HG02973 (cell line): ENCODE data around the gene LDLR.
"Not testable (repeated sequence)": the region's sequence is repeated elsewhere in the genome, so short reads cannot be mapped to it uniquely, and the experiment has no call there.

ENCODE experiments used
- ATAC-seq: cut with Tn5 transposase; IDR thresholded peaks from one replicate; pipeline ENCODE4 v1.9.1; 2021; ENCODE audit warnings: moderate library complexity; ENCODE audit not compliant: unreplicated experiment

LDLR gene

DNA sequence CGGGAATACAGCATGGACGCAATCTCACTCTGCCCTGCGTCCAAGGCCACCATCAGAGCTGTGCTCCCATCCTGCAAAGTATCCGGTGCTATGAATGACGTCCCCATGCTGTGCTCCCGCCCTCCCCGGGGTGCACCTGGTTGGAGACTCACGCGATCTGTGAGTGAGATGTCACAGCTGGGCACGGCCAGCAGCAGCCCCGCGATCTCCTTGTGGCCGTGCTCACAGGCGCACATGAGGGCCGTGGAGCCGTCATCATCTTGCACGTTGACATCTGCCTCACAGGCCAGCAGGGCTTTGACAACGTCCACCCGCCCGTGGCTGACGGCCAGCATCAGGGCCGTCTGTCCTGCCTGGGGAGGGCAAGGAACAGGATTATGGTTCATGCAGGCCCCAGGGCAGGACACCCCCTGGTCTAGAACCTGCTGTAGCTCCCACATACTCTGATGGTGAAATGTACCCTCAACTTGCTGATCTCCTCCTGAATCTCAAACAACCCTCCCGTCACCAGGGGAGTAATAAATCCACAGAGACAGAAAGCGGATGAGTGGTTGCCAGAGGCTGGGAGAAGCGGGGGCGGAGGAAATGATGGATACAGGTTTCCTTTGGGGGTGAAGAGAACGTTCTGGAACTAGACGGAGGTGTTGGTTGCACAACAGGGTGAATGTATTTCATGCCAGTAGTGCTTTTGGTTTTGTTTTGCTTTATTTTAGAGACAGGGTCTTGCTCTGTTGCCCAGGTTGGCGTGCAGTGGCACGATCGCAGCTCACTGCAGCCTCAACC is 80.8 kb downstream of the LDLR start:
- no peak for ATAC-seq

DNA sequence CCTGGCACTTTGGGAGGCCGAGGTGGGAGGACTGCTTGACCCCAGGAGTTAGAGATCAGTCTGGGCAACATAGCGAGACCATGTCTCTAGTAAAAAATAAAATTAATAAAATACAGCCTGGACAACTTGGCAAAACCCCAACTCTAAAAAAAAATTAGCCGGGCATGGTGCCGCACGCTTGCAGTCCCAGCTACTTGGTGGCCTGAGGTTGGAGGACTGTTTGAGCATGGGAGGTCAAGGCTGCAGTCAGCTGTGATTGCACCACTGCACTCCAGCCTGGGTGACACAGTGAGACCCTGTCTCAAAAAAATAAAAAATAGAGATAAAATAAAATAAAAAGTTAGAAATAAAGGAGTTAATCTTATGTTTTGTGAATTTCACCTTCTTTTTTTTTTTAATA is 81.9 kb downstream of the LDLR start:
- no peak for ATAC-seq

DNA sequence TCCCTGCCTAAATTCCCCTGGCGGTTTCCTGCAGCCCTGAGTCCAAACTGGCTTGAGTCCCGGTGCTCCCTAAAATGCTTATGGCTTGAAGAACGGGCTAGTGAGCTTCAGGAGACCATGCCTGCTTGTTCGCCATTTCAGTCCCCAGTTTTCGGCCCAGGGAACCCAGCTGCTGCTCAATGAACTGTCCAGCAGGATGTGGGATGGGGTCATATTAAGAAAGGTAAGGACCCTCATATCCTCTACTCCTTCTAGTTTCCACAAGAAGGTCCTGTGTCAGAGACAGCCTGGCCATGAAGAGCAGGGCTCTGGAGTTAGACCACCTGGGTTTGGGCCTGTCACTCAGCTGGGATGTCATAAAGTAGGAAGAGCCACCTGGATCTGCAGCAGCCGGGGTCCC is 83.3 kb downstream of the LDLR start:
- ATAC-seq, result no peak

DNA sequence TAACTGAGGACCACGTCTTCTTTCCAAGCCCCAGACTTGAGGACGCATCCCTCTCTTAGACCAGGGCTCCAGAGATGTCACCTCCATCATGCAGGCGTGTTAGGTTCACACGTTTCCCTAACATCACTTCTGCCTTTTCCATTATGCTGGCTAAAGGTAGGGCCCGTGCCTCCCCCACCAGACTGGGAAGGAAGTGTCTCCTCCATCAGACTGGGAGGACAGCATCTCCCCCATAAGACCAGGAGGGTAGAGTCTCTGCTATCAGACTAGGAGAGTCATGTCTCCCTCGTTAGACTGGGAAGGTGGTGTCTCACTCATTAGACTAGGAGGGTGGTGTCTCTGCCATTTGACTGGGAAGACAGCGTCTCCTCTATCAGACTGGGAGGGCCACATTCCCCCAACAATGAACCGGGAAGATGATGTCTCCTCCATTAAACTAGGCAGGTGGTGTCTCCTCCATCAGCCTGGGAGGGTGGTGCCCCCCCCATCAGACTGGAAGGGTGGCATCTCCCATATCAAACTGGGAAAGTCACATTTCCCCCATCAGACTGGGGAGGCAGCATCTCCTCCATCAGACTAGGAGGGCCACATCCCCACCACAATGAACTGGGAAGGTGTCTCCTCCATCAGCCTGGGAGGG is 84.4 kb downstream of the LDLR start:
- no peak for ATAC-seq

DNA sequence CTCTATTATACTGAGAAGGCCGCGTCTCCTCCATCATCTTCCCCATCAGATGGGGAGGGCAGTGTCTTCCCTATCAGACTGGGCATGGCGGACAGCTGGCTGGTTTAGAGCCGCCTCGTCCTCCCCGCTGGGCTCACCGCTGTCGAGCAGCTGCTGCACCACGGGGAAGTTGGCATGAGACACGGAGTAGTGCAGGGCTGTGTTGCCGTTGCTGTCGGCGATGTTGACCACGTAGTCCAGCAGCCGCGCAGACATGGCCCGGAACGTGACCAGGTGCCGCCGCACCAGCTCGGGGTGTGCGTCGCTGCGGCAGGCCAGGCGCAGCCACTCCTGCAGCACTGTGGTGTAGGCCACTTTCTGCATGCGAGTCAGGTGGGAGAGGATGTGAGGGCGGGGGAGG is 85.1 kb downstream of the LDLR start:
- no peak for ATAC-seq

DNA sequence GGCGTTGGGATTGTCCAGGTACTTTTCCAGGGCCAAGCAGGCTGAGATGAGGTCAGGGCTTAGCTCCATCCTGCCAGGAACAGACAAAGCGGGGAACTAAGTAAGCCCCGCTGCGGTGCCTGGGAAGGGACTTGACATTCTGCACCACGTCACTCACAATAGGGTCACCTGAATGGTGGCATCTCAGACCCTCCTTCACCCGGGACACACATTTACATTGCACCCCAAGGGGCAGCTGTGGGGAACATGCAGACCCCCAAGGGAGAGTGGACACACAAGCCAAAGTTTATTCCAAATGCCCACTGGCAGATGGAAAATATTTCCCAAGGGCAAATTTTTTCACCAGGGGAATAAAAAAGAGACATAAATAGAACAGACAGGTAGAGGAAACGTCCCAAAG is 86.7 kb downstream of the LDLR start:
- ATAC-seq, result no peak

DNA sequence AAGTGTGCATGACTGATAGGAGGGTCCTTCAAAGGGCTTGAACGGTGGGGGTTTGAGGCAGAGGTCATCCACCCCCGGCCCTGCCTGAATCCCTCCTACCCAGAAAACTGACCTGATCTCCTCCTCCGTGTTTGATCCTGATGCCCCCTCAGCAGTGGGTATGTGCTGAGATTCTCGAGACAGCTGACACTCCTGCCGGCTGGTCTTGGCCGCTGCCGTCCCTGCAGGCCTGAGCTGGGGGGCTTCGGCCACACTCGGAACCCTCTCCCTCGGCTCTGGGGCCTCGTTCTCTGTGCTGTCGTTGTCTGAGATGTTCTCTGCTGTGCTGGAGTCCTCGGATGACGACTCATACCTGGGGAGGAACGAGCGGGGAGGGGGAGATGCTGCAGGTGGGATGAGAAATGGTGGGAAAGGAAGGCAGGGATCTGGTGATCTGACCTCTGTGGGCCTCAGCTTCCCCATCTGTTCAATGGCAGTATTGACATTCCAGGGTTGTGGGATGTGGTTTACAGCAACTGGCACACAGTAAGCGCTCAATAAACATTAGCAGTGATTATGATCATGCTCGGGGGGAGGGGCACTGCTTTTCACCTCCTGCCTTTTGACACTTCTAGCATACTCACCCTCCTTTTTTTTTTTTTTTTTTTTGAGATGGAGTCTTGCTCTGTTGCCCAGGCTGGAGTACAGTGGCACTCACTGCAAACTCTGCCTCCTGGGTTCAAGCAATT is 87.4 kb downstream of the LDLR start:
- ATAC-seq, result no peak

DNA sequence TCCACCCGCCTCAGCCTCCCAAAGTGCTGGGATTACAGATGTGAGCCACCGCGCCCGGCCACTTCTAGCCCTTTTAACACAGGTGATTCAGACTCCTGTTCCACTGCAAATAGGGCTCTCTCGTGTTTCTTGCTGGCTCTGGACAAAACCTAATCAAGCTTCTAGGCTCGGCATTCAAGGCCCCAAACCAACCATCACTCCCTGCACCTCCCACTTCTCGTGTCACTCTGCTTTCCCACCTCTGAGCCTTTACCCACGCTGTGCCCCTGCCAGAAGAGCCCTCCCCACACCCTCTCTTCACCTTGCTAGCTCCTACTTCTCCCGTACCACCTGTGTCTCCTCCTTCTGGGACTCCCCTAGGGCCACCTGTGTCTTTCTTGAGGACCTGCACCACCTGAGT is 88.3 kb downstream of the LDLR start:
- no peak for ATAC-seq

DNA sequence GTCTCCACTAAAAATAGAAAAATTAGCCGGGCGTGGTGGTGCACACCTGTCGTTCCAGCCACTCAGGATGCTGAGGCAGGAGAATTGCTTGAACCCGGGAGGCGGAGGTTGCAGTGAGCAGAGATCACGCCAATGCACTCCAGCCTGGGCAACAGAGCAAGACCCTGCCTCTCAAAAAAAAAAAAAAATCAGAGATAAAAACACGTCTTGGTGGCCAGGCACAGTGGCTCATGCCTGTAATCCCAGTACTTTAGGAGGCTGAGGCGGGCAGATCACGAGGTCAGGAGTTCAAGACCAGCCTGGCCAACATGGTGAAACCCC is 89.8 kb downstream of the LDLR start:
- ATAC-seq, result not testable (repeated sequence)

DNA sequence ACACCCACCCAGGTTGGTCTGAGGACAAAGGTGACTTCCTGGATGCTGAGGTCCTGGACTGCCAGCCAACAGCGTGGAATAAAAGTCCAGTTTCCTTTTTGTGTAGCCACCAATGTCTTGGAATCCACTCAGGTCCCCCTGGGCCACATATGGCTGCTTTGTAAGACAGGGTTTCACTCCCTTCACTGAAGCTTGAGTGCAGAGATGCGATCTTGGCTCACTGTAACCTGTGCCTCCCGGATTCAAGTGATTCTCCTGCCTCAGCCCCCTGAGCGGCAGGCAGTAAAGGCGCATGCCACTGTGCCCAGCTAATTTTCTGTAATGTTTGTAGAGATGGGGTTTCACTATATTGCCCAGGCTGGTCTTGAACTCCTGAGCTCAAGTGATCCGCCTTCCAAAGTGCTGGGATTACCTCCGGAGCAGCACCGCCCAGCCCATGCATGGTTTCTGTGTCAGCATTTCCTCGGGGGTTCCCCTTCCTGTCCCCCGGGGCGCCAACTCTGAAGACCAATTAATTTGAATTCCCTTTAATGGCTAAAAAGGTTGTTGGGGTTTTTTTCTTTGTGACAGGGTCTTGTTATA is 90.5 kb downstream of the LDLR start:
- ATAC-seq, result no peak

DNA sequence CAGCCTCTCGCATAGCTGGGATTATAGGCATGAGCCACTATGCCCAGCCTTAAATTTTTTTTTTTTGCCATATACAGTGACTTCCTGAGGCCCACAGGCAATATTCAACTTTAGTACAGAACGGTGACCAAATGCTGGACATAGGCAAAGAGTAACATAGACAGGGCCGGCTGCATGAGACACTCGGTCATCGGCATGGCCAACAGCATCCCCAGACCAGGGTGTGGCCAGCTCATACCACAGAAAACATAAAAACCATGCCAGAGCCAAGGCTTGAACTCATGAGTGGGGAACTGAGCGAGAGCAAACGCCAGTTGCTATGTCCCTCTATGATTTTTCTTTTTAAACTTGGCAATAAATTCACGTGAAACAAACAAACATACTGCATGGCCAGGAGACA is 91.1 kb downstream of the LDLR start:
- ATAC-seq, result no peak

DNA sequence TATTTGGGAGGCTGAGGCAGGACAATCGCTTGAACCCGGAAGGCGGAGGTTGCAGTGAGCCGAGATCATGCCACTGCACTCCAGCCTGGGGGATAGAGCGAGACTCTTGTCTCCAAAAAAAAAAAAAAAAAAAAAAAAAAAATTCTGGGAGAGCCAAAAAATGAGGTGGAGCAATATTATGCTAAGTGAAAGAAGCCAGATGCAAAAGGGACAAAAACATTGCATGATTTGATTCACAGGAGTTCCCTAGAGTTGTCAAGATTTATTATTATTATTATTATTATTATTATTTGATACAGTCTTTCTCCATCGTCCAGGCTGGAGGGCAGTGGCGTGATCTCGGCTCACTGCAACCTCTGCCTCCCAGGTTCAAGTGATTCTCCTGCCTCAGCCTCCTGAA is 91.7 kb downstream of the LDLR start:
- not testable (repeated sequence) for ATAC-seq

DNA sequence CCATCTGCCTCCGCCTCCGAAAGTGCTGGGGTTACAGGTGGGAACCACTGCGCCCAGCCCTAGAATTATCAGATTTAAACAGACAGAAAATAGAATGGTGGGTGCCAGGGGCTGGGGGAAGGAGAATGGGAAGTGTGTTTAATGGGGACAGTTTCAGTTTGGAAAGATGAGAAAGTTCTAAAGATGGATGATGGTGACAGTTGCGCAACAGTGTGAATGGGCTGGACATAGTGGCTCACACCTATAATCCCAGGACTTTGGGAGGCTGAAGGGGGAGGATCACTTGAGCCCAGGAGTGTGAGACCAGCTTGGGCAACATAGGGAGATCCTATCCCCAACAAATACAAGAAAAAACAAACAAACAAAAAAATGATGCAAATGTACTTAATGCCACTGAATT is 92.2 kb downstream of the LDLR start:
- no peak for ATAC-seq
